ENCODE results near the gene PHACTR1. TPM values are rescaled to one million over a fixed set of nuclear protein-coding genes. Genes with fewer than 3 reads are reported as not detected.

PHACTR1 gene
- total and polyA plus RNA-seq, 9 of the 15 experiments (the other 6 are each of a cell fraction or from before 2014, with no cell fraction given): 11.5 to 32.6 (median 22.0) TPM

DNA sequence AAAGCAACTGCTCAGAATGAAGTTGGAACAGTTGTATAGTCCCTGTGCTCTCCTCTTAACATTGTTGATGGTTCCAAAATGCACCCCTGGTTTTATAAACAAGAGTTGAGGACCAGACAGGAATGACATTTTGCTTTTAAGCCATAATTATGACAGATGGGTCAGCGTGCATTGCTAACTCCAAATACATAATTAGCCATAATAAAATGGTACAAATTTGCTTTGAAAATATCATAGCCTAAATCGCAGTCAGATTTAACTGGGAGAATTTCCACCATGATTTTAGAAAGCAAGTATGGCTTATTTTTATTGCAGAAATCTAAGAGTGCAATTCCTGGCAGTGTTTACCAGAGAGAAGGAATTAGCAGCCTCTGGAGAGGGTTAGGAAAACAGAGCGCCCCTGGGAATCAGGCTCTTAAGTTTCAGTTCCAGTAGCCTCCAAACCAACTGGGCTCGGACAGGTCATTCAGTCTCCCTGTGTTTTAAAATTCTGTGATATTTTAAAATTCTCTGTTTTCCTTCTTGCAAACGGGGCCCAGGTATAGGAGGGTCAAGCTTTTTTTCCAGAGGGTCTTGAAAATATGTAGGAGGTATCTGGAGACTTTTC lies 309.4 kb downstream of the PHACTR1 start:
- in situ Hi-C loops (cut with MboI): no loop called here
- CTCF ChIA-PET (ENCODE audit: low intra/inter-chr PET ratio): no interaction called here
- BruUV-seq (replicated peaks): no TSS peak
- TF ChIP-seq SNRNP70 (optimal IDR thresholded peaks at IDR 0.05; ENCODE audit: low read depth, low read length) (no peak), ZFPM2 (CRISPR knock-in tag; IDR thresholded peaks at IDR 0.05) (no peak), RREB1 (CRISPR knock-in tag; IDR thresholded peaks at IDR 0.05) (no peak), DMBX1 (CRISPR knock-in tag; IDR thresholded peaks at IDR 0.05; ENCODE audit: borderline replicate concordance) (no peak), ZNF449 (CRISPR knock-in tag; IDR thresholded peaks at IDR 0.05) (no peak), FOXA3 (CRISPR knock-in tag; conservative IDR thresholded peaks at IDR 0.05 in 1 of 2, IDR thresholded peaks at IDR 0.05 in 1 of 2) (no peak), HDAC3 (IDR thresholded peaks at IDR 0.05; ENCODE audit: borderline replicate concordance, partially characterized antibody) (no peak), COPS2 (conservative IDR thresholded peaks at IDR 0.05) (no peak), TSC22D4 (tag; IDR thresholded peaks at IDR 0.05) (no peak), ZNF134 (CRISPR knock-in tag; conservative IDR thresholded peaks at IDR 0.05) (no peak)
- TF ChIP-seq, protein P1, sequence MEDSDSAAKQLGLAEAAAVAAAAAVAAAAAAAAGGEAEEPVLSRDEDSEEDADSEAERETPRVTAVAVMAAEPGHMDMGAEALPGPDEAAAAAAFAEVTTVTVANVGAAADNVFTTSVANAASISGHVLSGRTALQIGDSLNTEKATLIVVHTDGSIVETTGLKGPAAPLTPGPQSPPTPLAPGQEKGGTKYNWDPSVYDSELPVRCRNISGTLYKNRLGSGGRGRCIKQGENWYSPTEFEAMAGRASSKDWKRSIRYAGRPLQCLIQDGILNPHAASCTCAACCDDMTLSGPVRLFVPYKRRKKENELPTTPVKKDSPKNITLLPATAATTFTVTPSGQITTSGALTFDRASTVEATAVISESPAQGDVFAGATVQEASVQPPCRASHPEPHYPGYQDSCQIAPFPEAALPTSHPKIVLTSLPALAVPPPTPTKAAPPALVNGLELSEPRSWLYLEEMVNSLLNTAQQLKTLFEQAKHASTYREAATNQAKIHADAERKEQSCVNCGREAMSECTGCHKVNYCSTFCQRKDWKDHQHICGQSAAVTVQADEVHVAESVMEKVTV (CRISPR knock-in tag; IDR thresholded peaks at IDR 0.05): no peak

More for the DNA sequence above, 309.4 kb downstream of the PHACTR1 start:
- no peaks in the 10 kb centered on the region; a peak in 1 of 5 replicates for H3K27me3 ChIP-seq (ENCODE audit: control insufficient read depth in 2 of 2, insufficient read depth in 2 of 2, low read length in 2 of 2)
- H3K4me2 ChIP-seq (ENCODE audit: insufficient read depth, low read length): no peak overlapping the region
- H3K9me3 ChIP-seq (replicated peaks; ENCODE audit: control insufficient read depth, insufficient read depth, low read depth, low read length): no peaks in the 10 kb centered on the region
- H3K79me2 ChIP-seq (ENCODE audit: control insufficient read depth, insufficient read depth, low read length): no peaks in the 10 kb centered on the region
- H4K20me1 ChIP-seq (replicated peaks; ENCODE audit: control insufficient read depth, insufficient read depth, low read length): no peaks in the 10 kb centered on the region
- no peak for DNase-seq (ENCODE audit: extremely low read depth in 1 of 4, low spot score in 3 of 4)
- no peak for ATAC-seq
- no peak overlapping the region for H3K9ac ChIP-seq (ENCODE audit: insufficient read depth in 1 of 2, low read depth in 2 of 2, low read length in 2 of 2)
- no peak overlapping the region for H3K27ac ChIP-seq (ENCODE audit: extremely low read depth, low read depth, low read length)
- POLR2A ChIA-PET: no interaction called here
- no peaks in the 10 kb centered on the region for H3K36me3 ChIP-seq (ENCODE audit: control insufficient read depth, insufficient read depth, low read length)
- 0% methylated on average over 5 of the region's 5 CpGs for WGBS (ENCODE audit: insufficient coverage, low coverage, missing lambda C conversion rate)
- no peaks in the 10 kb centered on the region for H3K9me1 ChIP-seq (ENCODE audit: control insufficient read depth, insufficient read depth, low read length)
- H3K4me1 ChIP-seq (replicated peaks in 1 of 2; ENCODE audit: control insufficient read depth in 2 of 2, insufficient read depth in 2 of 2, low read length in 2 of 2): no peaks in the 10 kb centered on the region
- H3K4me3 ChIP-seq: no peak overlapping the region
- intact Hi-C loops (cut with micrococcal nuclease): no loop called here
- FAIRE-seq: peak; percentile 58
- H2AFZ ChIP-seq (ENCODE audit: low read depth, low read length): no peak overlapping the region
